H1 (cell line): ENCODE measurements around the gene MIEN1.

Experiments
- ATF2 ChIP-seq: IDR thresholded peaks from 2 replicates; pipeline ENCODE4 v1.6.1; 2012; ENCODE audit warnings: low read length, inconsistent platforms
- BRCA1 ChIP-seq: IDR thresholded peaks from 2 replicates; pipeline ENCODE4 v1.6.1; 2012; ENCODE audit warnings: low read depth, low read length, improper control_type of control experiment
- CEBPB ChIP-seq: IDR thresholded peaks from 2 replicates; pipeline ENCODE4 v1.6.1; 2012; ENCODE audit warnings: low read depth, low read length
- CTCF ChIP-seq, 3 experiments: IDR thresholded peaks; 1 replicate in 2 of 3; 2 replicates in 1 of 3; pipeline versions ENCODE4 v1.5.1 to v1.6.1; 2011; ENCODE audit warnings: low read length in 3 of 3, mild to moderate bottlenecking in 3 of 3, inconsistent platforms in 2 of 3, low read depth in 1 of 3, moderate library complexity in 1 of 3; ENCODE audit not compliant: insufficient read depth in 1 of 3; ENCODE audit errors: control extremely low read depth in 1 of 3
- E2F6 ChIP-seq: IDR thresholded peaks from 2 replicates; pipeline ENCODE4 v1.6.1; 2012; ENCODE audit warnings: inconsistent platforms
- EP300 ChIP-seq, 2 experiments: IDR thresholded peaks; 1 replicate in 1 of 2; 2 replicates in 1 of 2; pipeline ENCODE4 v1.6.1; 2011 to 2012; ENCODE audit warnings: low read depth in 2 of 2, low read length in 2 of 2, mild to moderate bottlenecking in 2 of 2, borderline replicate concordance in 1 of 2, inconsistent platforms in 1 of 2, moderate library complexity in 1 of 2
- KDM1A ChIP-seq: fragments of 200-600, 300-600 bp; sonication (generic); IDR thresholded peaks from 2 replicates; pipeline ENCODE4 v1.7.1; 2016; ENCODE audit warnings: mild to moderate bottlenecking, low read length, borderline replicate concordance
- NANOG ChIP-seq: IDR thresholded peaks from 2 replicates; pipeline ENCODE4 v1.6.1; 2011; ENCODE audit warnings: low read length, low read depth, mild to moderate bottlenecking, inconsistent platforms; ENCODE audit not compliant: insufficient read depth, poor library complexity, severe bottlenecking
- POLR2A ChIP-seq, 2 experiments: IDR thresholded peaks; 1 replicate in 1 of 2; 2 replicates in 1 of 2; pipeline ENCODE4 v1.6.1; 2011; ENCODE audit warnings: low read depth in 2 of 2, low read length in 2 of 2, mild to moderate bottlenecking in 2 of 2; ENCODE audit errors: control extremely low read depth in 1 of 2
- SAP30 ChIP-seq: fragments of 300-600 bp; sonication (generic); IDR thresholded peaks from 2 replicates; pipeline ENCODE4 v1.7.1; 2012; ENCODE audit warnings: low read length, moderate library complexity, mild to moderate bottlenecking, inconsistent platforms; ENCODE audit not compliant: insufficient read depth, insufficient replicate concordance
- SP1 ChIP-seq: IDR thresholded peaks from 2 replicates; pipeline ENCODE4 v1.6.1; 2011; ENCODE audit warnings: low read depth, low read length
- TAF1 ChIP-seq: IDR thresholded peaks from 2 replicates; pipeline ENCODE4 v1.6.1; 2011; ENCODE audit warnings: mild to moderate bottlenecking, low read depth, low read length
- USF2 ChIP-seq: IDR thresholded peaks from 2 replicates; pipeline ENCODE4 v1.6.1; 2011; ENCODE audit warnings: low read length, improper control_type of control experiment
- YY1 ChIP-seq: IDR thresholded peaks from 2 replicates; pipeline ENCODE4 v1.6.1; 2011; ENCODE audit warnings: low read depth, mild to moderate bottlenecking, low read length

GRCh38 chr17:39765175-39765574 lies 34.8 kb upstream of the MIEN1 start:
- no peak for TF ChIP-seq BRCA1
- TF ChIP-seq CEBPB, result no peak
- TF ChIP-seq USF2, result no peak
- no peak for TF ChIP-seq CTCF (IDR thresholded peaks at IDR 0.05; ENCODE audit: control extremely low read depth in 1 of 3, insufficient read depth in 1 of 3, low read depth in 1 of 3, low read length in 3 of 3)
- TF ChIP-seq POLR2A (IDR thresholded peaks at IDR 0.05; ENCODE audit: control extremely low read depth in 1 of 2, low read depth in 2 of 2, low read length in 2 of 2), result no peak
- no peak for TF ChIP-seq KDM1A
- no peak for TF ChIP-seq TAF1
- no peak for TF ChIP-seq SAP30
- TF ChIP-seq ATF2, result no peak
- TF ChIP-seq NANOG, result no peak
- no peak for TF ChIP-seq EP300 (IDR thresholded peaks at IDR 0.05; ENCODE audit: borderline replicate concordance in 1 of 2, low read depth in 2 of 2, low read length in 2 of 2)
- no peak for TF ChIP-seq YY1
- TF ChIP-seq E2F6, result no peak
- TF ChIP-seq SP1, result no peak
